Adipocyte (in vitro differentiated cells): Measurements from ENCODE around the gene CHFR.

Source experiments
- DNase-seq: peaks from one replicate; pipeline ENCODE4 v3.0.0-alpha.2; 2015; ENCODE audit warnings: low read depth
- H3K27me3 ChIP-seq: replicated peaks from 2 replicates; pipeline ENCODE4 v1.7.0; 2013; ENCODE audit warnings: mild to moderate bottlenecking, low read length, moderate library complexity; ENCODE audit not compliant: control insufficient read depth, insufficient read depth
- H3K36me3 ChIP-seq: 2 replicates; pipeline ENCODE4 v1.7.0; 2013; ENCODE audit warnings: low read length, mild to moderate bottlenecking, moderate library complexity; ENCODE audit not compliant: control insufficient read depth, insufficient read depth, severe bottlenecking
- H3K4me1 ChIP-seq: 2 replicates; pipeline ENCODE4 v1.7.0; 2013; ENCODE audit warnings: mild to moderate bottlenecking, low read length, moderate library complexity; ENCODE audit not compliant: control insufficient read depth, insufficient read depth
- H3K4me3 ChIP-seq: 2 replicates; pipeline ENCODE4 v1.7.0; 2013; ENCODE audit warnings: mild to moderate bottlenecking, low read length, moderate library complexity
- H3K9ac ChIP-seq: 2 replicates; pipeline ENCODE4 v1.7.0; 2013; ENCODE audit warnings: mild to moderate bottlenecking, low read length, moderate library complexity
- H3K9me3 ChIP-seq: 2 replicates; pipeline ENCODE4 v1.7.0; 2013; ENCODE audit warnings: mild to moderate bottlenecking, low read length, moderate library complexity; ENCODE audit not compliant: control insufficient read depth

The CHFR gene

GRCh38 chr12:132783917-132784531, 103.4 kb downstream of the CHFR start:
- no peak for DNase-seq
- Histone ChIP-seq H3K9ac (no peak overlapping the region), H3K9me3 (no peaks in the 10 kb centered on the region), H3K4me1 (no peaks in the 10 kb centered on the region), H3K27me3 (no peaks in the 10 kb centered on the region), H3K4me3 (no peak overlapping the region), H3K36me3 (peaks cover 82% of the 10 kb centered on the region)
